HFFc6 (cell line): ENCODE results near the gene HSD17B11. TPM values are rescaled to one million over a fixed set of nuclear protein-coding genes. Genes with fewer than 3 reads are reported as not detected.
"Not testable (repeated sequence)": the region's sequence is repeated elsewhere in the genome, so short reads cannot be mapped to it uniquely, and the experiment has no call there.

Source experiments
- DNase-seq: peaks from one replicate; pipeline ENCODE4 v3.0.0-alpha.2; 2018
- H3K27ac Mint-ChIP-seq: 2 replicates; pipeline ENCODE4 v1.8.0; 2020; ENCODE audit warnings: mild to moderate bottlenecking, mixed read lengths
- H3K27me3 Mint-ChIP-seq: 2 replicates; pipeline ENCODE4 v1.8.0; 2021; ENCODE audit warnings: mild to moderate bottlenecking, moderate library complexity, mixed read lengths; ENCODE audit not compliant: insufficient read depth
- H3K36me3 Mint-ChIP-seq: 2 replicates; pipeline ENCODE4 v1.8.0; 2021; ENCODE audit warnings: low read depth, mixed read lengths
- H3K4me1 Mint-ChIP-seq: 2 replicates; pipeline ENCODE4 v1.8.0; 2020; ENCODE audit warnings: low read depth, mixed read lengths
- H3K4me3 Mint-ChIP-seq: 2 replicates; pipeline ENCODE4 v1.8.0; 2020; ENCODE audit warnings: mild to moderate bottlenecking, moderate library complexity, mixed read lengths
- H3K9me3 Mint-ChIP-seq: 2 replicates; pipeline ENCODE4 v1.8.0; 2020; ENCODE audit warnings: mild to moderate bottlenecking, mixed read lengths
- total RNA-seq, 6 experiments: library from RNA; stranded (reverse); fragmentation: NEBNext Ultra II Directional; extraction: Animal tissue kit (Norgen Biotek cat#: 25700); gene quantifications; 2 replicates in 1 of 6; 3 replicates in 5 of 6; pipeline ENCODE4 v1.2.3, GENCODE V29; 2021
- TF ChIP-seq, protein P1 (sequence below): fragments of 200-600 bp; sonication (generic); IDR thresholded peaks from 2 replicates; pipeline ENCODE4 v1.5.0; 2021; ENCODE audit warnings: antibody characterized with exemption, mild to moderate bottlenecking

The HSD17B11 gene
- total RNA-seq, 6 experiments from 2014 or later = 14.6 to 18.7 (median 16.3) TPM

DNA sequence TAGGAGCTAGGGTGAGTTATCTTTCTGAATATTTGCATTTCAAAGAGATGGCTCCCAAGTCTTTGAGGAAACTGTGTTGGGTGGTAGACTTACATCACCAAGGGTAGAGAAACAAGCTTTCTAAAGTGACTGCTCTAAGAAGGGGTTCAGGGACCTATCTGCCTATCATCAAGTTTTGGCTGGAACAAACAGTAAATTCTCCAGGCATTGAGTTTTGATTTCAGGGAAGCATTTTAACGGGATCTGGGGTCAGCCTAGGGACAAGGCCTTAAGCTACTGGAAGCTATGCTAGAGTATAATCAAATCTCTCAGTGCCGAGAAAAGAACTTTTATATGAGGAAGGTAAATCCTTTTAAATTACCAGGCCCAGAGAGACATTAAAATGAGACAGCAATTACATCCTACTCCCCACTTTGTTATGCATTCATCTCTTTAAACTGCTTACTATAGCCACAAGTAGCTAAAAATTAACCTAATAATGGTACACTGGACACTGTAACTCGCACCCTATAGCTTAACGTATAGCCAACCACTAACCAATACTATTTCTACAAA, 29.4 kb upstream of the HSD17B11 start:
- H3K27ac Mint-ChIP-seq = no peak overlapping the region
- peaks cover 21% of the 10 kb centered on the region for H3K4me1 Mint-ChIP-seq
- H3K36me3 Mint-ChIP-seq = no peaks in the 10 kb centered on the region

DNA sequence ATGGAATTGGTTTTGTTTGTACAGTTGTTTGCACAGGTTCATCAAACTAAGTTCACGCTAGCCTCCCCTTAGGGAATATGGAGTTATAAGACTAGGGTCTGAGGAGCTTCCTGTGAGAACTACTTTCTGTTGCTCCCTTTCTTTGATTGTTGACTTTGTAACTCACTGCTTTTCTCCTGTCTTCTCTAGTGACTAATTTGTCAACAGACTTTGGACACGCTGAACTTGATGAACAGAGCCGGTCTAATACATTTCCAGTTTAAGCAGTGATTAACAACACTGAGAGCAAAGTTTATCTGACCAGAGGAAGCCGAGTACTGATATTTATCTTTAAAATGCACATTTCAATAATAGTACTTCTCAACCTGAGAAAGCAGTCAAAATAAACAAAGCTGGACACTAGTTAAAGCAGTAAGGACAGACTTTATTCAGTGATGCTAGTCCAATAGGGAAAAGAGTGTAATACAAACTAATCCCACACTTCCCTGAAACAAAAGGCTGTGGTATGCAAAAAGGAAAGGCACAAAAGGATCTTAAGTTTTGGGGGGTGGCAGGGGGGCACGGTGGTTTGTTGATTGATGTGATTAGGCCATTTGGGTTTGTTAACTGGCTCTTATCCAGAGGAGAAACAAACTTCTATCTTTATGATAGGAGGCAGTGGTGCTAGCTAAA, 28.7 kb upstream of the HSD17B11 start:
- Mint-ChIP-seq H3K4me1 (peaks cover 15% of the 10 kb centered on the region), H3K9me3 (no peaks in the 10 kb centered on the region), H3K27me3 (no peaks in the 10 kb centered on the region; the same call in 1 of the 2 replicates), H3K4me3 (no peak overlapping the region), H3K27ac (no peak overlapping the region), H3K36me3 (no peaks in the 10 kb centered on the region)
- DNase-seq = no peak
- TF ChIP-seq, protein P1, sequence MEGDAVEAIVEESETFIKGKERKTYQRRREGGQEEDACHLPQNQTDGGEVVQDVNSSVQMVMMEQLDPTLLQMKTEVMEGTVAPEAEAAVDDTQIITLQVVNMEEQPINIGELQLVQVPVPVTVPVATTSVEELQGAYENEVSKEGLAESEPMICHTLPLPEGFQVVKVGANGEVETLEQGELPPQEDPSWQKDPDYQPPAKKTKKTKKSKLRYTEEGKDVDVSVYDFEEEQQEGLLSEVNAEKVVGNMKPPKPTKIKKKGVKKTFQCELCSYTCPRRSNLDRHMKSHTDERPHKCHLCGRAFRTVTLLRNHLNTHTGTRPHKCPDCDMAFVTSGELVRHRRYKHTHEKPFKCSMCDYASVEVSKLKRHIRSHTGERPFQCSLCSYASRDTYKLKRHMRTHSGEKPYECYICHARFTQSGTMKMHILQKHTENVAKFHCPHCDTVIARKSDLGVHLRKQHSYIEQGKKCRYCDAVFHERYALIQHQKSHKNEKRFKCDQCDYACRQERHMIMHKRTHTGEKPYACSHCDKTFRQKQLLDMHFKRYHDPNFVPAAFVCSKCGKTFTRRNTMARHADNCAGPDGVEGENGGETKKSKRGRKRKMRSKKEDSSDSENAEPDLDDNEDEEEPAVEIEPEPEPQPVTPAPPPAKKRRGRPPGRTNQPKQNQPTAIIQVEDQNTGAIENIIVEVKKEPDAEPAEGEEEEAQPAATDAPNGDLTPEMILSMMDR = no peak

More for the DNA sequence above, 29.4 kb upstream of the HSD17B11 start:
- H3K9me3 Mint-ChIP-seq = no peaks in the 10 kb centered on the region
- no peak overlapping the region for H3K4me3 Mint-ChIP-seq
- H3K27me3 Mint-ChIP-seq = no peaks in the 10 kb centered on the region; the same call in 1 of the 2 replicates
- TF ChIP-seq, protein P1 = no peak
- DNase-seq = no peak

DNA sequence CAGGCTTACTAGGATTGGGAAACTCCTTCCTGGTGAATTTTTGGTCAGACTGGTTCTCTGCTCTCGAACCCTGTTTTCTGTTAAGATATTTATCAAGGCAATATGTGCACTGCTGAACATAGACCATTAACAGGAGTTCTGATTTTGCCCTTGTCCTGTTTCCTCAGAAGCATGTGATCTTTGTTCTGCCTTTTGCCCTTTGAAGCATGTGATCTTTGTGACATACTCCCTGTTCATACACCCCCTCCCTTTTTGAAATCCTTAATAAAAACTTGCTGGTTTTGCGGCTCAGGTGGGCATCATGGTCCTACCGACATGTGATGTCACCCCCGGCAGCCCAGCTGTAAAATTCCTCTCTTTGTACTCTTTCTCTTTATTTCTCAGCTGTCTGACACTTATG, 27.4 kb upstream of the HSD17B11 start:
- H3K36me3 Mint-ChIP-seq, H3K4me3 Mint-ChIP-seq, H3K27ac Mint-ChIP-seq, H3K4me1 Mint-ChIP-seq, H3K27me3 Mint-ChIP-seq, H3K9me3 Mint-ChIP-seq, DNase-seq: not testable (repeated sequence)

- no peaks in the 10 kb centered on the region for H3K9me3 Mint-ChIP-seq
- H3K4me1 Mint-ChIP-seq = no peaks in the 10 kb centered on the region; the same call in 1 of the 2 replicates
- H3K27ac Mint-ChIP-seq = no peak overlapping the region
- TF ChIP-seq, protein P1 = no peak
- no peak for DNase-seq
- H3K36me3 Mint-ChIP-seq = no peaks in the 10 kb centered on the region
- no peaks in the 10 kb centered on the region; the same call in 1 of the 2 replicates for H3K27me3 Mint-ChIP-seq
- no peak overlapping the region for H3K4me3 Mint-ChIP-seq
Measured at GRCh38 chr4:87416965-87417364, 26.0 kb upstream of the HSD17B11 start.

- no peak for DNase-seq
- no peaks in the 10 kb centered on the region; the same call in 1 of the 2 replicates for H3K27me3 Mint-ChIP-seq
- H3K4me3 Mint-ChIP-seq = no peak overlapping the region
- no peaks in the 10 kb centered on the region for H3K9me3 Mint-ChIP-seq
- TF ChIP-seq, protein P1 = no peak
- H3K36me3 Mint-ChIP-seq = no peaks in the 10 kb centered on the region
- H3K4me1 Mint-ChIP-seq = peaks cover 13% of the 10 kb centered on the region
- H3K27ac Mint-ChIP-seq = no peak overlapping the region
Measured at GRCh38 chr4:87414816-87415215, 23.8 kb upstream of the HSD17B11 start.

DNA sequence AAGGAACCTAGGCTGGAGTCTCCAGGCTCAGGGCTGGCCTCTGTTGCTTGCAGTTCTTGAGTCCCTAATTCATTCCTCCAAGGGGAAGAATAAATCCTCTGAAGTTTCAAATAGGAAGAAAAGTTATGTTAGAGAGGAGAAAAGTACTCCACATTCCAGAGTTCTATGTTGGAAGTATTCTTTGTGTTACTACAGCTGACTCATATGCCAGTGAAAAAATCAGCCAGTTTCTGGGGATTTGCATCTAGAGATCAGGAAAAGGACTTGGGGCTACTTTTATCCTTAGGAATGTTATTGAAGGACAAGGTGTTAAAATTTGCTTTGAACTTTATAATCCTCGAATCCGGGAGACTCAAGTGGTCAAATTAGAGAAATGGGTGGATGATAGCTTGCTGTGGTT, 19.7 kb upstream of the HSD17B11 start:
- no peaks in the 10 kb centered on the region for H3K36me3 Mint-ChIP-seq

More for the DNA sequence above, 19.7 kb upstream of the HSD17B11 start:
- Mint-ChIP-seq H3K4me3 (peak overlapping the region; percentile 14; the same call in 1 of the 2 replicates), H3K27ac (no peak overlapping the region; the same call in 1 of the 2 replicates), H3K9me3 (no peaks in the 10 kb centered on the region), H3K4me1 (peaks cover 46% of the 10 kb centered on the region), H3K27me3 (no peaks in the 10 kb centered on the region)
- DNase-seq = peak; percentile 50
- TF ChIP-seq, protein P1 = no peak
